HG03097 (cell line): ENCODE results near the gene CCBE1.

Experiments used
- ATAC-seq: cut with Tn5 transposase; IDR thresholded peaks from one replicate; pipeline ENCODE4 v1.9.1; 2021; ENCODE audit not compliant: unreplicated experiment, low FRiP score

Gene CCBE1

DNA sequence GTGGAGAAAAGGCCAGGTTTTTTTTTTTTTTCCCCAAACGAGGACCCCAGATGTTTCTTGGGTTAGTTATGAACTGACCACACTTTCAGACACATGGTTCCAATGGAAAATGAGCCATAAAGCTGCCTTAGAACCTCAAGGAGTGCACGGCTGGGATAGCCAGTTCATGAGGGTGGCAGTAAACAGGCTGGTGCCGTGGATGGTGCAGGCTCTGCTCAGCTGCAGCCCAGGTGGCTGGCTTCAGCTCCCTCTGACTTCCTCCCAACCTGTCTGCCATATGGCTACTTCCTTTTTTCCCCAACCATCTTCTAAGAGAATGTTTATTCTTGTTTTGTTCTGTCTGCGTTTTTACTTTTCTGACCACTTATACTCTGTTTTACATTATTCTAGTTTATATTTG lies 228.4 kb downstream of the CCBE1 start:
- ATAC-seq = no peak

DNA sequence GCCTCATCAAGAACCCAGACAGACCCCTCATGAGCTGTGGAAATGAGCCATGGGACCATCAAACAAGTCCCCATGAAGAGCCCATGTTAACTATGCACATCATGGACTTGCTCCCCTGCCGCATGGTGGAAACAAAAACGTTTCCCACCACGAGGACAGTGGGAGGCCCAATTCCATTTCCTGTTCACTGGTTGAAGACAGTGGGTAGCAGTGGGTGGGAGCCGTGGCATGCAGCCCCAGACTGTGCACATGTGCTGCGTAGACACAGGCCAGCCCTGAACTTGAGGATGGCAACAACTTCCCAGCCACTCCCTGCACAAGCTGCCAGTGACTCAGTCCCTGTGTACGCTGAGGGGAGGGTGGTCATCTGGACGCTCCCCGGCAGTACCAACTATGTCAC lies 229.7 kb downstream of the CCBE1 start:
- no peak for ATAC-seq

DNA sequence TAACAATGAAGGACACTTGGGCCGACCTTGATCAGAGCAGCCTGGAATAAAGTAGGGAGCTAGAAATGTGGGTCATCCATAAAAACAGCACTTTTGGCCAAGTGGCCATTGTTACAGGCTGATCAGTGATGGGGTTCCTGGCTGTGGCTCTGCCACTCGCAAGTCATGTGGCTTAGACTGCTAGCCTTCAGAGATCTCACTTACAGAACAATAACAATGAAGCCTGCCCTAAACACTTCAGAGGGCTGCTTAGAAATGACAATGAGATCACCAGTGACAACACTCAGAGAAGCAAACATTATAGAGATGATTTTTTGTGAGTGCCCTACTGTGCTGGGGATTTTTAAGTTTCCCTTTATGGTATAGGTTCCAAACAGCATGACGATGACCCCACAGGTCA lies 230.2 kb downstream of the CCBE1 start:
- no peak for ATAC-seq

DNA sequence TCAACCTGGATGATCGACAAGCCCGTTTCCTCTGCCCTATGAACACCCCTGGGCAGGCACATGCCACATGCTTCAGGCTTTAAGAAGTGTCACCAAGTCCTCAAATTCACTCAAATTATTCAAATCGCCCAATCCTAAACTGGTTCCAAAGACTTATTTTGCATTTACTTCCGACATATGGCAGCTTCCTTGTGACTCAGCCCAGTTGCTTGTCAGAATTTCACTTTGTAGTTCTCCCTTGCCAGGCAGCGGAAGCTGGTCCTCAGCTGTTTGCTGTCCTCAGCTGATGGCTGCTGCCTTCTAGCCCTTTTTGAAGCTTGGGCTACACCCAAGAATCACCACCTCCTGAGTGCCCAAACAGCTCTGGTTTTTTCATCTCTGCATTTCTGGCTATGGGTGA lies 232.7 kb downstream of the CCBE1 start:
- no peak for ATAC-seq

DNA sequence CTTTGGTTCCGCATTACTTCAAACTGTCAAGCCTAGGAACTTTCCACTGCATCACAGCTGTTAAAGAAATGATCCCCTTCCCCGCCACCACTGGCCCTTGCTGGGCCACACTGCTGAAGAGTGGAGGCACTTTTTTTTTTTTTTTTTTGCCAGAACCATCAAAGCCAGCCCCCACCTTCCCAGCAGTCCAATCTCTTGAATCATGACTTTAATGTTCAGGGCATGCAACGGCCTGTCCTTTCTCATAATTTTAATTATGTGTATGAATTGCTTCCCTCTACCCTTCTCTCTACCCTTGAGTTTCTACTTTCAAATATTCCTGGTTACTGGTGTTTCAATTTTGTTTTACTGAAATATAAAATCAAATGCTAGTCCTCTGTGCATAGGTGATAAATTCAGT lies 236.1 kb downstream of the CCBE1 start:
- no peak for ATAC-seq

DNA sequence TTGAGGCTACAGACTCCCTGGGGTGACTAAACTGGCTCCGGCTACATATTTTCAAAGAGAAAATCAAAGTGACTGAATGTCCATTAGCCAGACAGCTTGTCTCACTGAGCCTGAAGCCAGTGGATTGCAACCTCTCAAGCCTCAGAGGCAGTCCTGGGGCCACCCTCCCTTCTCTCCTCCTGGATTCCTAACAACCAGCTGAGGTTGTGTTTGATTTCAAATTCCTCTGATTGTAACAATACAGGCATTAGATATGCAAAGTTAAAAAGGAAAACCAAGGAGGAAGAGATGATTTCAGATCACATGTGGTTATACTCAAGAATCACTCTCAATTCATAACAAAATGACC lies 237.2 kb downstream of the CCBE1 start:
- ATAC-seq = no peak

DNA sequence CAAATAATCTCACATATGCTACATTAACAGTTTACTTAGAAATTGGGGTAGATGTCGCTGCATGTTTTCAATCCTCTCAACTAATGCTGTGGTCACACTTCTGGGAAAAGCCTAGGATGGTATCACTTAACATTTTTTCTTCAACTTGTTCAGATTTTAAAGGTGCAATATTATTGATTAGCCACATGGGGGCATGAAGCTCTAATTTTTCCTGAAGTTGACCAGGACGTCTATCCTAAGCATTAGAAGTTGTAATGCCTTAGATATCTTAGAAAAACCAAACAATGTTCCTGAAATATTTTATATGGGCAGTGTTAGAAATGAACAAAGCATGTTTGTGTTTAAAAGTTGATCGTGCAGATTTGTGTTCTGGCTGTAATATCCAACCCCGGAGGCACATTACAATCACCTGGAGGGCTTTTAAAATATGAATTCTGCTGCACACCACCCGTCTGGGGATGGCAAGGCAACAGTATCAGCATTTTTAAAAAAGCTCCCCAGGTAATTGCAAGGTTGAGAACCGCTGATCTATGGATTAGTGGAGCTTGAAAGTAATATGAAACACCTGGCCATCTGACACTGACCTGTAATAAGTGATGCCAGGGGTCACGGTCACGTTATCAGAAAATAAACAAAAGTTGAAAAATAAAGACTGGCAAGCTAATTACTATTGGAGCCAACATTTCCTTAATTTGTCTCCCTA lies 237.7 kb downstream of the CCBE1 start:
- no peak for ATAC-seq

DNA sequence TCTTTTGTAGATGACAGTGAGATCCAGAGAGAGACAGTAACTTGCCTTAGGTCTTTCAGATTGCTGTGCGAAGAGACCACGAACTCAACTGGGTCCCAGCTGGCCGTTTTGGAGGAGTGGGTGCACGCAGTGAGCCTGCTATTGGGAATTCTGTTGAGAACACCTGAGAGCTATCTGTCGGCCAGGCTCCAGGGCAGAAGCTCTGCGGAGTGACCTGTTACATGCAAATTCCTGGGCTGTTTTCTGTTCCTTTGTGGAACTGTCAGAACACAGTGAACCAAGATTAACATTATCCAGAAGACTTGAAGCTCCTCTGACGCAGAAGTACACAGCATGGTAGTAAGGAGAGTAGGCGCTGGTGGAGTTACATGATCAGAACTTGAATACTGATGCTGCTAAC lies 238.6 kb downstream of the CCBE1 start:
- ATAC-seq = no peak

DNA sequence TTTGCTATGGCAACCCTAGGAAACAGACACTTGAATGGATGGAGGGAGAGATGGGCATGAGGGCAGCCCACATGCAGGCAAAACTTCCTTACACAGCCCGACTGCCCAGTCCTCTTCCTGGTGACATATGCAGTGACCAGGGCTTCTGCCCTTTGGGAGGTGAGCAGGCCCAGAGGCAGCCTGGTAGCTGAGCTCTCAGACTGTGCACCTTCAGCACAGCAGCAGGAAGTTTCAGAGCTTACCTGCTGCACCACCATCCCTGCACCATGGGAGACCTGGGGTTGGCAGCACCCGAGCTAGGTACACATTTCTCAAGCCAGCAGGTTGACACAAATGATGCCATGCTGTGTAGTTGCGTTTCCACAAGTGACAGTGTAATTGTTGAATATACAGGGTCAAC lies 240.6 kb downstream of the CCBE1 start:
- no peak for ATAC-seq

DNA sequence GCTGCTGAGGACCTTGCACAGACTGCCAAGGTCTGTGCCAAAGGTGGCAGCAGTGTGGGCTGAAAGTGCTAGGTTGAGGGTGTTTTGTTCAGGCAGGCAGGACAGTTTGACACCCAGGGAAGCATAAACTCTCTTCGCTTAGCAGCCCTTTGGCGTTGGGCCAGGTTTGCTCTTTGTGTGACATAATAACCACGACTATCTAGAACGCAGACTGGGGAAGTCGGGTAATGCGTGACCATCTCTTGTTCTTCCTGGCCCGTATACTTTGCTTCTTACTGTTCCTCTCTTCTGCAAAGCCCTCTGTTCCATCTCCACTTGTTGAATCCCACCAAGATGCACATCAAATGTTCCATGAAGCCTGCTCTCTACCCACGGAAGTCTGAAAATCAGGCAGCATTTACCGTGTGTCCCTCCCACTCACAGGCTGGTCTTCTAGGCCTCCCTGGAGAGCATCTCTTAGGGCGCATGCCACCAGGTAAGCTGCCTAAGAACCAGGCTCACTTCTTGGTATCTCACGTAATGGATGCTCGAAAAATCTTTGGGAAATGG lies 241.4 kb downstream of the CCBE1 start:
- ATAC-seq = no peak

DNA sequence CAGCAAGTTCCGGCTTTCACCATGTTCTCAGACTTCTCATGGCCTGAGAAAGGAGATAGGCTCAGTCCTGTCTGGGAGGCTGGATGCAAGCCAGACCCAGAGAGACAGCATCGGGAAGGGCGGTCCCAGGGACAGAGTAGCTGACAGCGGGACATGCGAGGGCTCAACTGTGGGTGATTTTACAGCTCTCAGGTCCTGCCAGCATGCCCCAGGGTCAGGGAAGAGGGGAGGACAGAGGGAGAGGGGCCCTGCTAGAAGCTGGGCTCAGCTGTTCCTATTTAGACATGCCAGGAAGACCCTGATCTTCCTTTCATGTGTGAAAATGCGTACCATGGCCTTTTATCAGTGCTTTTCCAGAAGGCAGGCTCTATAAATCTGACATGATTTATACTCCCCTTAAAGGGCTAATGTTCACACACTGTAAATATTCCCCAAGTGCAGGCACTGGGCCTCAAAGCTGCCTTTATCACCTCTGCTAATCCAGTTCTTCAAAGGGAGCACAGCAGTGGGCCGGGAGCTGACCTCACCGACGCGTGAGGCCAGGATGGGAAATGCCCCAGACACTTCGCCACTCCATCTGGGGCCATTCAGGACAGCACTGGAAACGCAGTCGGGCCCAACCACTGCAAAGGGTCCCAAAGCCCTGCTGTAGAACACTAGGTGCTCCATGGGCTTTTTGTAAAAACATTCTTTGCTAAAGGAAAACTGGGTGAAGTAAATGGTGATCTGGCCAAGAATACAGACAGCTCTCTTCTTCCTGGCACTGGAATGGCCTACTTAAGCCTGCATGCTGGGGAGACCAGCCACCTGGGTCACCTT lies 242.1 kb downstream of the CCBE1 start:
- no peak for ATAC-seq

DNA sequence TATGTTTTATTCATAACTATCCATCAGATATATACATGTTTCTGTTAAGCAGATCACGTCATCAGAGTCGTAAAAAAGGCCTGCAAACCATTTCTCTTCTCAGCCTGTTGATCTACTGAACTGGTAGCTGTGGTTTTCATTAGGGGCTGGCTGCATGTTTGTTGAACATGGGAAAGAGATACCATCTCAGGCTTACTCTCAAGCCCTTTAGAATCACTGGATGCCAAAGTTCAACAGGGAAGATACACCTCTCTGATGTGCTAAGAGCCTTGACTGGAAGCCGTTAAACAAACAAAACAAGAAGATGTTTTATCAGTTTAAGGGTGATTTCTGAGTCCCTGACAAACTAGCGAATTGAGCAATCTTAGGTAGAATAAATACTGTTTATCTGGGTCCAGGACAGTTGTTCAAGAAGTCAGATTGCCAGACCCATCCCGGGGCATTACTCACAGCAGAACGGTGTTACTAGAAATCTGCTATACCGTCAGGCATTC lies 243.7 kb downstream of the CCBE1 start:
- no peak for ATAC-seq

DNA sequence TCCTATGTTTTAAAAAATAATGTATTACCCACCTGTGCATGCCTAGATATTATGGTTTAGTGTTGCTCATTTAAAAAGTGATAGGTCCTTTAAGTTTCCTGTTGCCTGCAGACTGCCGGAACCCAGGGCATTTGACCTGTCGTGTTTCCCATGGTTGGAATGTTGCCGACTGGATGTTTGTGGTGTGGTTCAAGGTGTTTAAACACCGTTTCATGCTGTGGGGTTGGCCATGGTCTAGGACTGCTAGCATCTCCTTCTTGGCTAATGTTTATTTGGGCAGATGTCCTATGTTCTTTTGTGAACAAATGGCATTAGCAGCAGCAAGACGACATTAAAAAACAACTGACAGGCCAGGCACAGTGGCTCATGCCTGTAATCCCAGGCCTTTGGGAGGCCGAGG lies 245.3 kb downstream of the CCBE1 start:
- ATAC-seq = no peak

DNA sequence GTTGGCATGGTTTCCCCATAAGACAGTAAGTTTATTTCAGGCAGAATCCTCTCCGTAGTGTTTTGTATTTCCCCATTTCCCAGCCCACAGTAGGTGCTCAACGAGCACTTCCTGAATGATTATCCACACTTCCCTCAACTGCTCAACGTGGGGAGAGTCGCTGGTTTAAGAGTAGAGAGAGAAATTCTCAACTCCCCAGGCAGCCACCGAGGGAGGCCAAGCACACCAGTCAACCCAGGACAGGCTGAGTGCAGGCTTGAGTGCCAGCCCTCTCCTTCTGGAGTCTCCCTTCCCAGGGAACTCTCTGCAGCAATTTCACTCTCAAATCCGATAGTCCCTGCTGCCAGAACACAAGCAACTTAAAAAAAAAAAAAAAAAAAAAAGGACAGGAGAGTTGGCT lies 246.2 kb downstream of the CCBE1 start:
- ATAC-seq = no peak

DNA sequence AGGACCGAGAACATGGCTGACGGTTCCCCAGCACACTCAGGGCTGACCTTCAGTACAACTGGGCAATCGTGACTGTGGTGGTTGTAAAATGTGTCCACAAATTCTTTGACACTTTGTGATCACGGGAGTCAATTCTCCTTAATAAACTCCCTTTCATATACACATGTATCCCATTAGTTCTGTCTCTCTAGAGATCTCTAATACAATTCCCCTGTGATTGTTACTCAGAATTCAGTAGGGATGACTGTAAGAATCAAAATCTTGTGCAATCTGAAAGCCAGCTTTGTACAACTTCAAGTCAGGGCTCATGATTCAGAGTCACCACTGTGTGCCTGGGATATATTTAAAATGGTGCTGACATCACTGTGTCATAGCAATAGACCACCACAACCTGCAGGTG lies 248.7 kb downstream of the CCBE1 start:
- no peak for ATAC-seq

DNA sequence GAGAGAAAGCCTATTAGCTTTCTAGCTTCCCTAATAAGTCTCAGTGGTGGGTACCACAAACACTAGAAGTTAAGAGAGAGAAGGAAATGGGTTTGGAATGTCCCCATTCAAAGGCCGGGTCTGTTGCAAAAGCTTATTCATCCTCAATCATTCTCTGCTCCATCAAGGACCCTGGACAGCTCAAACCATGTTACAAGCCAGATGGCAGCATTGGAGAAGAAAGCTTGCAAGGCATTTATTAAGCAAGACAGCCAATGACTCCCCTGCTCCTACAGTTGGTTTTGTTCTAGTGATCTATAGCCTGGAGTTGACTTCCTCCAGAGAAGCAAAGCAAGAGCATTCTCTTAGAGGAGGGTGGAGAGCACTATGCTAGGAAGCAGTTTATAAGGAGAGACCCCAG lies 251.2 kb downstream of the CCBE1 start:
- ATAC-seq = no peak

DNA sequence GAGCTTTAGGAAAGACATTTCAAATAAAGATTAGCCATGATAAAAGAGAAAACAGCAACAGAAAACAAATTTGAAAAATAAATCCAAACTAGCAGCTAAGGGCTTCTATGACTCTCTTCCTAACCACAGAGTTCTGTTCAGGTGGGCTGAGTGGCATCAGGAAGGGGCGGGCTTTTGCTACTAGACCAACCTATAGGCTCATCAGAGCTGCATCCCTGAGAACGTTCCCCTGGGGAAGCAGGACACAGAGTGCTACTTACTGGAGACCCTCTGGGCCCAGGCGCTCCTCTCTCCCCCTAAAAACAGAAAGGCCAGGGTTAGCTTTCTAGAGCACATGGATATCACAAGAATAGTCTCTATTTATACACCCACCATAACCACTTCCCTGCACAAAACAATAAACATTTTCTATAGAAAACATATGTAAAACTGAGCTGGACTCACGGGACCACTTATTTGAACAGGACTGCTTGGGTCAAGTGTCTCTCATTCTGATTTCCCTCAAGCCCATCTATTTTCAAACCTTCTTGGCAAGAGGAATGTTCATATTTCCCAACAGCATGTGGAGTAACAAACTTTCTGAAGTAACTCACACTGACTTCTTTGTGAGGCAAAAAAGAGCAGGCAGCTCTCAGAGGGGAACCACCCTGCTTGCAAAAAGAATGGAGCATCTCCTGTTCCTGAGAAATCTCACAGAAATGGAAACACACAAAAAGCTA lies 259.2 kb downstream of the CCBE1 start:
- ATAC-seq = no peak

DNA sequence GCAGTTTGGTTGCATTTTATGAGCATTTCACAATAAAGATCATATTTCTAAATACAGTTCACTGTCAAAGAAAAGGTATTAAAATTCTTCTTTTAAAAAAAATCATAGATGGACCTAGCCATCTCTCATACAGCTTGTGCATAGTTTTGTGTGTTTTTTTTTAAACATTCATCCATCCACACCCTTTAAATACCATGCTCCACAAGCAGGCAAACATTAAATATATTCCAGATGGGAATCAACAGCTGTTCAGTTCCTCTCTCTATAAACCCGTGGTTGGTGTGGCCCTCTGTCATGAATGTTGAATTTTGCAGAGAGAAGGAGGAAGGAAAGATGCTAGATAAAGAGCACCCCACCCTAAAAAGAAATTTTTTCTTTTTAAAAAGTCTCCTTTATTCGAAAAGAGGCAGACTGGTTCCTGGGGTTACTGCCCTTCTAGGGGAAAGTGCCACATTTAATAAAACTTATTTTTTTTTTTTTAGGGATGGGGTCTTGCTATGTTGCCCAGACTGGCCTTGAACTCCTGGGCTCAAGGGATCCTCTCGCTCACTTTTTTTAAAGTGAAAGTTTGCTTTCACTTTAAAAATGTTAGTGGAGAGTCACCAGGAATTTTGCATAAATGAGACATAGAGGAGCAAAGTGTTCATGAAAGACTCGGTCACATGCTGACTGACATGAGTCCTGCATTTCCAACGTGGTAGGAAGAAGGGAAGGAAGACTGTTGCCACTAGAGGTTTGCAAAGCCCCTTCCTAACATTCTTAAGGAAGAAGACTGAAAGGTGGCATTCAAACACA lies 264.2 kb downstream of the CCBE1 start:
- ATAC-seq = no peak

DNA sequence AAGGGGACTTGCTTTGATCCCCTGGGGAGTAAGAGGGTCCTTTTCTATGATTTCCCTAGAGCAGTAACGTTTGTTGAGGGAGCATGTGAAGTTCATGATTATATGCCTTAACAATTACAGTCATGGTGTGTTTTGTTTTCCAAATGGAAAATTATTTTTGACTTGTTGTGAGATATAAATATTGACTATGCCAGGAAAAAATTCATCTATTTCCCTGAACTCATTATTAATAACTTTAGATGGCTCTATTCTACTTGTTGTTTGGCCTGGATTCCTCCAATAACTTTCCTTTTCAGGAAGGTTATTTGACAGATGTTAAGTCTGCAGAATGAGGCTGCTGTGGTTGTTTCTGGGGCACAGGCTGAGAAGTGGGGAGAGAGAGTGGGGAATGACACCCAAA lies 266.1 kb downstream of the CCBE1 start:
- ATAC-seq = no peak

DNA sequence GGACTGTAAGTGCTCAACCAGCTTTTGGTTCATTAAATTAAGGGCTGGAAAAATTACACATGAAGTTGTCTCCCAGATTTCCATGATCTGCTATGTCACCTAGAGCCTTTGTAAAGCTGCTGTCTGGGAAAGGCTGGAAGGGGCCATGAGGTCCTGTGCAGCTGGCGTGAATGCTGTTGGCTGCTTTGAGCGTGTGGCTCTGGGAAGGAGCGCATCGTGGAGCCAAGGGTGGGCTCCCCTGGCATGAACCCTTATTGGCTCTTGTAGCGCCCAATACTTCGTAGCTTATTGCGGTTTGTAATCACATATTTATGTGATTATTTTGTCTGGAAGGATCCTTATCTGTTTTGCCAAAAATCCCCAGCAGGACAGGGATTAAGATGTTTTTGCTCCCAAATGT lies 267.6 kb downstream of the CCBE1 start:
- ATAC-seq = no peak

DNA sequence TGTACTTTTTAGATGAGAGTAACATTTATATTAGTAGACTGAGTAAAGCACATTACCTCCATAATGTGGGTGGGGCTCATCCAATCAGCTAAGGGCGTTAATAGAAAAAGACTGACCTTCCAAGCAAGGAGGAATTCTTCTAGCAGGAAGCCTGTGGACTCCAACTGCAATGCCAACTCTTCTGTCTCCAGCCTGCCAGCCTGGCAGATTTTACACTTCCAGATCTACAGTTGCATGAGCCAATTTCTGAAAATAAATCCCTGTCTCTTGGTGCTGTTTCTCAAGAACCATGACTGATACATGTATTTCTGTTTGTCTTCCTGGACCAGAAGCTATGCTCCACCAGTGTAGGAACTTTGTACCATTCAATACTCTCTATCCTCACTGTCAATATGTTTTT lies 269.2 kb downstream of the CCBE1 start:
- no peak for ATAC-seq
